NCI-H345 treated with DMSO at 0.1 percent for 48 hours (cell line): Measurements from ENCODE around the gene TTBK2.

Source experiments
- DNase-seq: peaks from one replicate; lab custom pipeline; 2025; ENCODE audit not compliant: unreplicated experiment; lab: John Stamatoyannopoulos, UW

The TTBK2 gene

DNA sequence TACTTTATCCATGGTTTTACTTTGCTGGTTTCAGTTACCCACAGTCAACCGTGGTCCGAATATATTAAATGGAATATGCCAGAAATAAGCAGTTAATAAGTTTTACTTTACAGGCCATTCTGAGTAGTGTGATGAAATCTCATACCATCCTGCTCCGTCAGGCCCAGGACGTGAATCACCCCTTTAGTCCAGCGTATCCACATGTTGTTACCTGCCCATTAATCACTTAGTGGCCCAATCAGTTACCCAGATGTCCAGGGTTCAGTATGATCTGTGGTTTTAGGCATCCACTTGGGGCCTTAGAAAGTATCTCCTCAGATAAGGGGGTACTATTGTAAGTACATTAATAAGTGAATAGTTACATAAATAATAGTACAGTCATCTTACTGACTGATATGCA is 88.0 kb downstream of the TTBK2 start:
- no peak for DNase-seq

DNA sequence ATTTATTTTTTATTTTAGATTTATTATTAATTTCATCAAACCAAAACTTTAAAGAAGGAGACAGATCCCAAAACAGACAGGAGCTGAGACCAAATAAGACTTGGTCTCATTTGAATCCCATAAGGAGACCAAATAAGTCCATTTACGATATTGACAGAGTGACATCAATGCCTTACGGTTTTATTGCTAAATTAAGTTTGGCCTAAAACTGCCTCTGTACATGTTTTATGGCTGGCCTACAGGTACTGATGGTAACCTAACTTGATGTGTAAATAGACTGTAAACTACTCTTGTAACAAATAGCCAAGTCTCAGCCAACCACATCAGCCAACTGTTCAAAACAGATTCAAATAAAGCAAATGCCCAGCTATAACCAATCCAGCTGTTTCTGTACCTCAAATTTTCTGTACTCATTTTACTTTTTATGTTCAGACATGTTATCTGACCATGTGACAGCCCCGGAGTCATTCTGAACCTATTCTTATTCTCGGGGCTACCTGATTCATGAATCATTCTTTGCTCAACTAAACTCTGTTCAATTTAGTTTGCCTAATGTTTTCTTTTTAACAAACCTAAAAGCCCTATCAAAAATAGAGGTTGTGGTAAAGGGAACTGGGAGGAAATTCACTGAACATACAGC is 94.2 kb downstream of the TTBK2 start:
- no peak for DNase-seq

DNA sequence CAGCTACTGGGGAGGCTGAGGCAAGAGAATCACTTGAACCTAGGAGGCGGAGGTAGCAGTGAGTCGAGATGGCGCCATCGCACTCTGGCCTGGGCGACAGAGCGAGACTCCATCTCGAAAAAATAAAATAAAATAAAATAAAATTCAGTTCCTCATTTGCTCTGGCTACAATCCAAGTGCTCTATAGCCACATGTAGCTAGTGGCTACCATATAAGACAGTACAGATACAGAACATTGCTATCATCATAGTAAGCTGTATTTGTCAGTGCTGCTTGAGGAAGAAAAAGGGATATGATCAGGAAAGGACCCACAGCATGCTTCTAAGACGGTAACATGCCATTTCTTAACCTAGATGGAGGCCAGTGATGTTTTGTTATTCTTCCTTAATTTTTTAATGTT is 95.0 kb downstream of the TTBK2 start:
- DNase-seq: no peak

DNA sequence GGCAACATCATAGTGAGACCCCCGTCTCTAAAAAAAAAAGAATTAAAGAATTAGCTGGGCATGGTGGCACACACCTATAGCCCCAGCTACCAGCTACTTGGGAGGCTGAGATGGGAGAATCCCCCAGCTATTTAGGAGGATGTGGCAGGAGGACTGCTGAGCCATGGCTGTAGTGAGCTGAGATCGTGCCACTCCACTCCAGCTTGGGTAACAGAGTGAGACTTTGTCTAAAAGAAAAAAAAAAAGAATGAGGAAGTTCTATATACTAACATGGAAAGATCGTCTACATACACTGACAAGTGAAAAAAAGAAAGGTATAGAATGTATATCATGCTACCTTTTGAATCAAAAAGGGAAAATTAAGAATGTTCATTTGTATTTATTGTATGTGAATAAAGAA is 99.8 kb downstream of the TTBK2 start:
- no peak for DNase-seq

DNA sequence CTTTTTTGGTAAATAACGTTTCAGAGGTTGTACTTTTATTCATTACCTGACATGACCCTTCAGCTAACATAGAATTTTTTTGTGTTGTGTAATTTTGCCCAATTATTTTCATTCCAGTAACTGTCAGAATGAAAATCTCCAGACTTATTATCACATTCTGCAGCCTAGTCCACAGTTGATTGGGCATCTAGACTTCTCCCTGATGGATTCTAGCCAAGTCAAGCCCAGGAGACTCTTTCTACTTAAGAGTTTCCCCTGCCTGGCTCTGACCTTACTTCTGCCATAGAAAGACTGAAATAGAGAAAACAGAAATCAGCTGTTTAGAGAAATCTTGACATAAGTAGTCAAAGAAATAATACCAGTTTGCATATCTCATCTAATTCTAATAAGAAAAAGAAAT is 100.8 kb downstream of the TTBK2 start:
- DNase-seq: no peak

DNA sequence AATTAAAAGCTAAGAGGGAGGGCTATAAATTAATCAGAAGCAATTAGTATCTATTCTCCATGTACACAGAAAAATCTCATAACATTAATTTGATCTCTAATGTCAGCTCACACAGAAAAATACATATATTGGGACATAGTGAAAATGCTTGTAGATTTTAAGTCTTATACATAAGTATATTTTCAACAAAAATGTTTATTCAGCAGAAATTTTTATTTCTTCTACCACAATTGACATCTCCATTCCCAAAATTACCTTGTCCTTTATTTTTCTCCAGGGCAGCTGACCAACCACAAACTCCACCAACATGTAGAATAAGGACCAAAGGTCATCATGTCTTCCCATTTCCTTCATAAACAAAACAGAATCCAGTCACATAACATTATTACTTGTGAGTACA is 109.1 kb downstream of the TTBK2 start:
- DNase-seq: no peak

DNA sequence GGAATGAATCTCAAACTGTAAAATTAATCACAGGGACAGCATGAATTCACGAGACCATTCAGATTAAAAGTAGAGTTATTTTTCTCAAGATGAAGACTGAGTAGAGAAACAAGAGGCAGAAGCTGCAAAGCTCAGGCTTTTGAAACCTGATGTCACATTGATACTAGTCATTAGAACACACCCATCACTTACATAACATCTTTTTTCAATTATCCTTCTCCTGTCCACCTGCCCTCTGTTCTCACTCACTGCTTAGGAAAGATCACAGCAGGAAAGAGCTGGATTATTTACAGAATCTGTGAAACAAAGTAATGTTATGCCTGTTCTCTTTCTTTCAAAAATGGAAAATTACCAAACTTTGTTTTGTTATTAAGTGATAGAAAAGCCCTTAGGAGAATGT is 111.7 kb downstream of the TTBK2 start:
- no peak for DNase-seq

DNA sequence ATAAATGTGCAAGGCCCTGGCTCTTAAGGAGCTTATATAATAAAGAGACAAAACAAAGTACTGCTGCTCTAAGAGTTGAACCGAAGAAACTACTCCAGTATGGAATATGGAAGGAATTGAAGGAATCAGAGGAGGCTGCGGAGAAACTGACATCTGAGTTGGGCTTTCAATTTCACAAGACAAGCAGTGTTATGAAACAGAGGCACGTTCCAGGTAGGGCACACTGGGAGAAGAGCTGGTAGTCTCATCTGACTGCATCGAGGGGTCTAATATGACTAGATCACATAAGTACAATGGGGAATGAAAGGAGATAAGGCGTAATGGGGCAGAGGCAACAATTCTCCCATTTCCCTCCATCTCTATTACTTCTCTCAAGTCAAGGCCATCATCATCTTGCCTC is 115.3 kb downstream of the TTBK2 start:
- no peak for DNase-seq

DNA sequence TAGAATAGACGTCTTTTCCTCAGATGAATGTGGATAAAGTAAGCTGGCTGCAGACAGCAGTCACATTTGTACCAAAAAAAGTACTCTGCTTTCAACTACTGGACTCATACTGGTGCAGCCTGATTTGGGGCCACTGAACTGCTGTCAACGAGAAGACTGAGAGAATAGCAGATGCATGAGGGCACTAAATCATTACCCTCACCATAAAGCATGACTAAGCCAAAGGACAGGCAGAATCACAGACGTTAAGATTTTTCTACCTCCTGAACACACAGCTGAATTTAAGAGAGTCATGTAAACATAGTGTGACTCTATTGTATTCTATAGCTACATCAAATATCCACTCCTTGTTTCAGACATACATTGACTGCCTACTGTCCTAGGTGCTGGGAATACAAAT is 115.8 kb downstream of the TTBK2 start:
- no peak for DNase-seq

DNA sequence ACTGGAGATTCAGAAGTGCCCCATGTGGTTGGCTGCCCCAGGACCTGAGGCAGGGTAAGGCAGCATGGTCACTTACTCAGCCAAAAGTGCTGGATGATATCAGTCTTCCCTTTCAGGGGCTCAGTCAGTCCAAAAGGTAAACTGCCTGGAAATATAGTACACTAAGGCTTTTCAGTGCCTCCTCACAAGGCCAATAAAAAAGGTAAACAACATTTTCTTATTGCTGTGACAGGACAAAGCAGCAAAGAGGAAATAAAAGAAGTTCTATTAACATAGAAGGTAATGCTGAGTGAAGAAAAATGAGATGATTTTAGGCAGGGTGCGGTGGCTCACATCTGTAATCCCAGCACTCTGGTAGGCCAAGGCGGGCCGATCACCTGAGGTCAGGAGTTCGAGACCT is 117.1 kb downstream of the TTBK2 start:
- DNase-seq: no peak

DNA sequence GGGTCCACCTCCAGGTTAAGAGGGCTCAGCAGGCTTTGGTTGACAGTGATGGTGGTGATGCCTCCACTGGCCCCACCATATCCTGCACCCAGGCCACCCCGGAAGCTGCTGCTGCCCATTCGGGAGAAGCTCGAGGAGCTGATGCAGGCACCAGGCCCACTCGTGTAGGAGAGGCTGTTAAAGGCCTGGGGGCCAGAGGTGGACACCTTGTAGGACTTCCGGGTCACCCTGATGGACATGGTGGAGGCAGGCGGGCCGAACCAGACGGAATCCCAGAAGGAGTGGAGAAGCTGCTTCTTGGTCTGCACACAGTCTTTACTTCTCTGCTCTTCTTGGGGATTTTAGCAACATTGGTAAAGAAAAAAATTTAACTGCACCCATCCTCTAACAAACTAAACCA is 118.4 kb downstream of the TTBK2 start:
- DNase-seq: no peak

DNA sequence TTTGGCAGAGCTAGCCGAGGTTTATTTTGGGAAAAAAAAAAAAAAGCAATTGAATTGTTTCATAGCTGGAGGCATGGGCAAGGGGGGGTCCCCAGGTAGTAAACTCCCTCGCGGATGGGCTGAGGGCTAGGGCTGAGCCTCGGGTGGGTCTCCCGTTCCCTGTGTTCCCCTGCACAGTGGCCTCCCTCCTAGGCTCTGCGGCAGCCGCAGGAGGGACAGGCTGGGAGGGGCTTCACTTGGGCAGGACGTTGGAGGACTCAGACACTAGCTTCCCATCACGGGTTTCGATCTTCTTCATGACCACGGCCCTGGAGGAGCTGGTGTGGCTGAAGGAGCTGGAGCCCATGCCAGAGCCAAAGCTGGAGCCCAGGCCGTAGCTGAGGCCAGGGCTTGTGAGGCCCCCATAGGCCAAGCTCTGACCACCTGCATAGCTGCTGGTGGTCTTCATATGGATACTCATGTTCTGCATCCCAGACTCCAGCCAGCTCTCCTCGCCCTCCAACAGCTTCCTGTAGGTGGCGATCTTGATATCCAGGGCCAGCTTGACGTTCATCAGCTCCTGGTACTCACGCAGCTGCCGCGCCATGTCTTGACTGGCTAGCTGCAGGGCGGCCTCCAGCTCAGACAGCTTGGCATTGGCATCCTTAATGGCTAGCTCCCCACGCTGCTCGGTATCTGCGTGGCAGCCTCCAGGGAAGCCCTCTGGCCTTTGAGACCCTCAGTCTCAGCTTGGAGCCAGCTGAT is 119.7 kb downstream of the TTBK2 start:
- no peak for DNase-seq

DNA sequence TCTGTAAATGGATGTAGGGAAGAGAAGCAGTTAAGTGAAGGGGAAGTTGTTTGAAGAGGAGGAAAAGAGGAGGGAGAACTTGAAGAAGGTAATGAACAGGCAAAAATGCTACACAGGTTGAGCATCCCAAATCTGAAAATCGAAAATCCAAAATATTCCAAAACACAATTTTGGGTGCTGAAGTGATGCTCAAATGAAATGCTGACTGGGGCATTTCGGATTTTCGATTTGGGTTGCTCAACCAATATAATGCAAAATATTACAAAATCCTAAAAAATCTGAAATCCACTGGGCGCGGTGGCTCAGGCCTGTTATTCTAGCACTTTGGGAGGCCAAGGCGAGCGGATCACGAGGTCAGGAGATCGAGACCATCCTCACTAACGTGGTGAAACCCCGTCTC is 121.8 kb downstream of the TTBK2 start:
- no peak for DNase-seq

DNA sequence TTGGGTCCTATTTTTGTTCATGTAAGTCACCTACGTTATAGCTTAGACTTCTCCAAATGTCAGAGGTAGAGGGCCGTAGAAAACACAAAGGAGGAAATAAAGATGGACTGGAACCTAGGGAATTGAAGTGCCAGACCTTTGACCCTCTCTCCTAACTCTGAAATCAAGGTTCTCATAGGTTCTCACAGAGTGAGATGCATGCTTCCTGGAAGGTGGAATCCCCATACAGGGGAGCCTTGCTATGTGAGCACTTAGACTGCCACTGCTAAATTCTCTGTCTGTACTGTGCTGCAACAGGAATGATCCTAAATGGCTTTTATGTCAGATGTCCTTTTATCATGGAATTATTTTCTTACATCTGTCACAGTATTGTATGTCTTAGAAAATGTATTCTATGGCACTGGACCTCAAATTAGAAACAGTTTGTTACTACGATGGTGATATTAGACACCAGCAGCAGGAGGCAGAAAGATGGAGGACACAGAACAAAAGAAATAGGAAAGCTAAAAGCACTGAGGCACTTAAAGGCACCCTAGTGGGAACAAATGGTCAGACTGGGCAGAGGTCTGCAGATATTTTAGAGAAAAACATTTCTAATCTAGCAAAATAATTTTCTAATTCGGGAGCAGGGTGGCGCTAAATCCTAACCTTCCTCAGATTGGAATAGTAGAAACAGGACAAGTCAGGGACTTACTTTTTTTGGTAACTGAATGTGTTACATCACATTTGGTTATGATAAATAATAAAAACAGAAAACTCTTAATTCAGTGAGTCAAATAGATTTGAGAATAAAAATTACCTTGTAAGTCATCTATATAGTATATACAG is 123.4 kb downstream of the TTBK2 start:
- no peak for DNase-seq

DNA sequence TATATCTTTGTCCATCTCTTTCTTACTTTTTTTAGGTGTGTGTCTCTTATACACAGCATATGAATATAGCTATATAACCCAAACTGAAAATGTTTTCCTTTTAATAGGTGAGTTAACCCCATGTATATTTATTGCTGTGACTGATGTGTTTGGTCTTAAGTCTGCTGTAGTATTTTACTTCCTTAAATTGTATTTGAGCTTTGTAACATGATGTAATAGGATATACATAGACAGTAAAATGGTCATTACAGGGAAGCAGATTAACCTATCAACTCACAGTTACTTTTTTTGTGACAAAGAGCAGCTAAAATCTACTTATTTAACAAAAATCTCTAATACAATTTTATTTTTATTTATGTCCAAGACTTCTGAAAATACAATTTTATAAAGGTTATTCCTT is 131.9 kb downstream of the TTBK2 start:
- no peak for DNase-seq

DNA sequence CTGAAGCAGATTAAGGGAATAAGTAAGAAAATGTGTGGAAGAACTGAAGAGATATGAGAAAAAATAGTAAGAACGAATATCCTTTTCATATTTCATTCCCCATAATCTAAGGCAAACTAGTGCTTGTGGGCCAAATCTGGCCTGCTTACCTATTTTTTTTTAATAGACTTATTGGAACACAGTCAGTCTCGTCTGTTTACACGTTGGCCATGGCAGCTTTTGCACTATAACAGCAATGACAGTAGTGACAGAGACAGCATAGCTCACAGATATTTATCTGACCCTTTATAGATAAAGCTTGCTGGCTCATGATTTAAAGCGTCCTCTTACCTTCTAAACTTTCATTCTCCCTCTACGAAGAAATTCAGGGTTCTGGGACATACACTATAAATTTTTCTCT is 133.6 kb downstream of the TTBK2 start:
- DNase-seq: no peak

DNA sequence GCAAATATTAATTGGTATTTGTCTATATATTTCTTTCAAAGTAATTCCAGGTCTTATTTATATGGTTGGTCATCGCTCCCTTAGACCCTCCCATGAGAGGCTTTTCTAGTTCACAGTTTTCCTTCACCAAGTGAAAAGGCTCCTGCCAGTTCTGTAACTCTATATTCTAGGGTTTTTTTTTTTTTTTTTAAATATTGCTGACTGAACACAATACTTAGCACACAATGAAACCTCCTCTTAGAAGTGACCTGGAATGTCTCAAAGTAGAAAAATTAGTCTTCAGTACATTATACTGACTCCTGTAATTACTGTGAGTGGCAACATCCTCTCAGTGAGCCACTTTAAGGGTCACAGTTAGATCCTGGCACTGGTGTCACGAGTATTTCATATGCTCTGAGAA is 135.0 kb downstream of the TTBK2 start:
- no peak for DNase-seq

DNA sequence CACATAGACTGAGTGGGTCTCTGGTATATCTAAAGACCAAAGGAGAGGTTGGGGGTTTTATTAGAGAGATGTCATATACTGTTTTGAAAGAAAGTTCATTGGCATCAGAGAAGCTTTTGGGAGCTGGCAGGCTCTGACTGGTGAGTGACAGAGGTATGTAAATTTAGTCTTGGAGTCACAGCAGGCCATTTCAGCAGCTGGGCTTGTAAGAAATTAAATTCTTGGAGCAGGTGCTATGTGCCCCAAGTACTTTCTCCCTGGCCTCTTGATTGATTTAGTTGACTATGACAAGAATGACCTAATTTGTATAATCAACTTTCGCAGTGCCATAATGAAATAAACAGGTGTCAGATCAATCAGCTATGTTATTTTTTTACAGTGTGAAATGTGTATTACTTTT is 135.9 kb downstream of the TTBK2 start:
- DNase-seq: no peak

DNA sequence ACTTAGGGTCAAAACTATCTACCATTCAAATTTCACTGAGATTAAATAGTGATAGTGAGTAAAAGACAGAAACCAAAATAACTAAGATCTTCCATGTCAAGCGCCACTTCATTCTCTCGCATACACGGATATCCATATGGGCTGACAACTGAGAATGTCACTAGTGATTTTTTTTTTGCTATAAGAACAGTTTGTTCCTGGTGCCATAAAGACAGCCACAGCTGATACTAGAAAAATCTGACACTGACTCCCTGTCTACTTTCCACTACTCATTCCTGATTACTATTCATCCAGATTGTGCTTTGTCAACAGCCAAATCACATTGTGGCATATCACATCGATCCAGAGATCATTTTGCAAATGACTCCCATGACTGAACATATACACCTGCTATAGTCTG is 137.9 kb downstream of the TTBK2 start:
- DNase-seq: no peak

DNA sequence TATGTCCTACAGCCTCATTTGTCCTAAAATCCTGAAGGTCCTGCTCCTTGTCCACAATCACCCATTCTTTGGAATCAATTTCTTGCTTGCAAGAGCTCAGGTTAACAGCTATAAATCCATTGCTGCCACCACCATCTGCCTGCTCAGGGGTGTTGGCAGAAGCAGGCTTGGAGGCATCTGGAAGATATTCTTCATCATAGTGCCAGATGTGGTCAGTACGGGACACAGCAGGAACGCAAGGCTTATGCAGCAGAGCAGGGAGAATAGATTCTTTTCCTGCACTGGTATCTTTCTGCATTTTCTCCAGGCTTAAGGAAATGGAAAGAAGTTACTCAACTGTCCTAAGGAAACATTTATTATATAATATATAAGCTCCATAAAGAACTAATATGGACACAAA is 145.2 kb downstream of the TTBK2 start:
- DNase-seq: no peak

DNA sequence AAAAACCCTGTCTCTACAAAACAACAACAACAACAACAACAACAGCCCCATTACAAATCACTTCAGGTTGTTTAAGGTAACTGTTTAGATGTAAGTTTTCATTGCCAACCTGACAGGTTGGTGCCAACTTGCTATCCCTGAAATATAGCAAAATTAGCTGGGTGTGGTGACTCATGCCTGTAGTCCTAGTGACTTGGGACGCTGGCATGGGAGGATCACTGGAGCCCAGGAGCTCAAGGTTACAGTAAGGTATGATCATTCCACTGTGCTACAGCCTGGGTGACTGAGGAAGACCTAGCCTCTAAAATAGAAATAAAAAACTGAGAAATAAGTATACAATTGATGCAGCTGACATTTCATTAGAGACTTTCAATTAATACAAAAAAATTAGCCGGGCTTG is 147.7 kb downstream of the TTBK2 start:
- DNase-seq: no peak

DNA sequence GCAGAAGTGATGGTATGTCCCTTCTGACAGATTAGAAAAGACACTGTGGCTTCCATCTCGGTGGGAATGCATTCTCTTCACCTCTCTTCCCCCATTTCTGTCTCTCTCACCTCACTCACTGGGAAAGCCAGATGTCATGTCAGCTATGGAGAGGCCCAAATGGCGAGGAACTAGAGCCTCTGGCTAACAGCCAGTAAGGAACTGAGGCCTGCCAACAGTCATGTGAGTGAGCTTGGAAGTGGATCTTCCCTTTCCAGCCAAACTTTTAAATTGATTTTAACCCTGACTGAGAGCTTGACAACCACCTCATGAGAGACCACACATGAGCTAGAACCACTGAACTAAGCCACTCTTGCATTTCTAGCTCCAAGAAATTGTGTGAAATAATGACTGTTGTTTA is 148.4 kb downstream of the TTBK2 start:
- DNase-seq: no peak
